GM18499 (cell line): ENCODE measurements around the gene KYAT1.

Experiments used
- ATAC-seq: cut with Tn5 transposase; IDR thresholded peaks from one replicate; pipeline ENCODE4 v1.9.1; 2021; ENCODE audit warnings: moderate number of reproducible peaks; ENCODE audit not compliant: insufficient read depth, unreplicated experiment

The KYAT1 gene

DNA sequence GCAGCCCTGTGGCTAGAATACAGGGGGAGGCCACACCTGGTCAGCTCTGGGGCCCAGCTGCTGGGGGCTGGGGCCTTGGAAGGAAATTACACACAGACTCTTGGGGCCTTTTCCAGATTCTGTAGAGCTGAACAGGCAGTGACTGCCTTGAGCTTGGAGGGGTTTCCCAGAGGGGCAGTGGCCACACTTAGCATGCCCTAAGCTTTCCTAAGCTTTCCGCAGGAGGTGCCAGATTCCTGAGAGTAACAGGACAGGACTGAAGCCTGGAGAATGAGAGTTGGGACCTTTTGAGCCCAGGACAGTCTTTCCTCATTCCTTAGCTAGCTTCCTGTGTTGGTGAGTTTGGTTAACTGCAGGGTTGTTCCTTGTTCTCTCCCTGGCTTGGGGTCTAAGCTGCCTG, 93.3 kb downstream of the KYAT1 start:
- no peak for ATAC-seq

DNA sequence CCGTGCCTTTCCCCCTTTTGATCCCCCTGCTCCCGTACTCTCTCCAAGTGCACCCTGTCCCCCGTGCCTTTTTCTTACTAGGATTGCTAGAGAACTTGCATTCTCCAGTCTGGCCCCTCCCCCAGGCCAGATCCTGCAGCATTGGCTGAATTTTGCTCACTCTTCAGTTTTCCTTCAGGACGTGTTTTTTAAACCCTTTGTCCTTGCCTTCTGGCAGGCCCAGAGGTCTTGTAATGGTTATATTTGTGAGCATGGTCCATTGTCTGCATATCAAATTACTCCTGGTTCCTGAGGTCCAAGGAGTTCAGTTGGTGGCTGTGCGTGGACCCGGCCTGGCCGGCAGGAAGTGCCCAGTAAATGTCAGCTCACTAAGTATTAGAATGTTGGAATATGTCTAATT, 94.1 kb downstream of the KYAT1 start:
- no peak for ATAC-seq

DNA sequence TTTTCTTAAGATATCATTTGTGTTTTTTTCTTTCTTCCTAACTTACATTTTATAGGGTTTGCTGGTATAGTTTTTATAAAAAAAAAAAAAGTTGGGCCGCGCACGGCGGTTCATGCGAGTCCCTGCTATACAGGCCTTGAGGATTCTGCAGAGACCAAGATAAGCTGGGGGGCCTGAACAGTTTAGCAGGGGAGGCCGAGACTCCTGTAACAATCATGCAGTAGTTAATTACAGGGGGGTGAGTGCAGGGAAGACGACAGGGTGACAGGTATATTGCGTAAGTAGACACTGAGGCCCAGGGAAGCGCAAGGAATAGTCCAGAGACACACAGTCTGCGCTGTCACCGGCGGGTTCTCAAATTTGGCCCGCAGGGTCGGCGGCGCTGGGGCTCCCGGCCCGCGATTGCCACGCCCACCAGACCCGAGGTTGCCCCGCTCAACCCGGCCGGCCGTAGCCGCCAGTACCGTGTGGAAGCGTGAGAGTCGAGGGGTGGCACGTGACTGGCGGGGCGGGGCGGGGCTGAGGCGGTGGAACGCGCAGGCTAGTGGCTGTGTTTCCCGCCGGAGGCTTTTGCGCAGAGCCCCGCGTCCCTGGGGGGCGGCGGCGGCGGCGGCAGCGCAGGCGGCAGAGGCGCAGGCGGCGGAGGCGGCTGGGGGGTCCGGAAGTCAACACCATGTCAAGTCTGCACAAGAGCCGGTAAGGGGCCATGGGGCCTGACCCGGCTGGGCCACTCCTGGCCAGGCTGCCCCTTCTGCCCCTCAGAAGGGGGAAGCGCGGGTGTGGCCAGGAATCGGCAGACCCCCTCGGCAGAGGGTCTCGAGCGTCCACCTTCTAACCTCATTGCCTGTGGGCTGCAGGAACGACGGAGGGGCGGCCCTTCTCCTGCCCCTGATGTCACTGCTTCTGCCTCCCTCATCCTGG, 94.8 kb downstream of the KYAT1 start, which contains the start of gene TBC1D13:
TBC1D13 (plus strand) TSS at position 573 of the 921 bp plus-strand sequence; CDS start at position 674, 101 bp downstream.
- no peak for ATAC-seq

DNA sequence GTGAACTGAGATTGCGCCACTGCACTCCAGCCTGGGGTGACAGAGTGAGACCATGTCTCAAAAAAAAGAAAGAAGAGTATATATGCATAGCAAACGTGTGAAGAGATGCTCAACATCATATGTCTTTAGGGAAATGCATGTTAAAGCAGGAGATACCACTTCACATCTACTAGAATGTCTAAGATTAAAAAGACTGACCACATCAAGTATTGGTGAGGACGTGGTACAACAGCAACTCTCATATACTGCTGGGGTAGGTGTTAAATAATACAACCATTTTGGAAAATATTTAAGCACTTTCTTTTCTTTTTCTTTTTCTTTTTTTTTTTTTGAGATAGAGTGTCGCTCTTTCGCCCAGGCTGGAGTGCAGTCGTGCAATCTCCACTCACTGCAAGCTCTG, 96.3 kb downstream of the KYAT1 start:
- ATAC-seq = no peak
